Right kidney (tissue), 1 donor: ENCODE data around the gene ANP32A.

ENCODE experiments used
- DNase-seq: peaks from one replicate; pipeline ENCODE4 v3.0.0-alpha.2; 2016

The ANP32A gene

GRCh38 chr15:68821841-68822381 is 1.2 kb upstream of the ANP32A start:
- no peak for DNase-seq

- DNase-seq: peak; percentile 47
Observed at GRCh38 chr15:68821190-68821840, 620 bp upstream of the ANP32A start.

- peak; percentile 90 for DNase-seq
Observed at GRCh38 chr15:68819495-68820294, 1.0 kb downstream of the ANP32A start.

- peak; percentile 81 for DNase-seq
Observed at GRCh38 chr15:68818769-68819494, 1.8 kb downstream of the ANP32A start.

GRCh38 chr15:68818066-68818768 is 2.5 kb downstream of the ANP32A start:
- DNase-seq: peak; percentile 70

- peak; percentile 92 for DNase-seq
Observed at GRCh38 chr15:68817304-68818065, 3.2 kb downstream of the ANP32A start.

GRCh38 chr15:68816795-68817303 is 3.8 kb downstream of the ANP32A start:
- DNase-seq: no peak

GRCh38 chr15:68816158-68816557 is 4.5 kb downstream of the ANP32A start:
- DNase-seq: no peak

GRCh38 chr15:68815598-68815997 is 5.1 kb downstream of the ANP32A start:
- no peak for DNase-seq

- DNase-seq: no peak
Observed at GRCh38 chr15:68814596-68814995, 6.1 kb downstream of the ANP32A start.

GRCh38 chr15:68812597-68813431 is 7.9 kb downstream of the ANP32A start:
- DNase-seq: no peak

- DNase-seq: no peak
Observed at GRCh38 chr15:68812069-68812468, 8.6 kb downstream of the ANP32A start.

GRCh38 chr15:68809517-68809916 is 11.2 kb downstream of the ANP32A start:
- no peak for DNase-seq

- DNase-seq: no peak
Observed at GRCh38 chr15:68808770-68809169, 11.9 kb downstream of the ANP32A start.

- DNase-seq: no peak
Observed at GRCh38 chr15:68808091-68808490, 12.6 kb downstream of the ANP32A start.

GRCh38 chr15:68807249-68807648 is 13.4 kb downstream of the ANP32A start:
- DNase-seq: no peak

- DNase-seq: no peak
Observed at GRCh38 chr15:68806220-68807060, 14.3 kb downstream of the ANP32A start.

GRCh38 chr15:68802373-68802772 is 18.3 kb downstream of the ANP32A start:
- DNase-seq: no peak

GRCh38 chr15:68801572-68802148 is 19.0 kb downstream of the ANP32A start:
- DNase-seq: no peak
